Smooth muscle cell (in vitro differentiated cells): Measurements from ENCODE around the gene MS4A18. TPM values are rescaled to one million over a fixed set of nuclear protein-coding genes. Genes with fewer than 3 reads are reported as not detected.

ENCODE experiments used
- DNase-seq: peaks from one replicate; lab custom pipeline; 2025; ENCODE audit not compliant: unreplicated experiment; lab: John Stamatoyannopoulos, UW
- H2AFZ ChIP-seq: fragments of 200-600 bp; sonication (generic); 2 replicates; pipeline ENCODE4 v1.6.0; 2016; ENCODE audit warnings: antibody characterized with exemption, low read depth, mild to moderate bottlenecking
- H3F3A ChIP-seq: fragments of 200-600 bp; sonication (generic); 2 replicates; pipeline ENCODE4 v1.6.0; 2017; ENCODE audit warnings: antibody characterized with exemption, low read depth
- H3K27ac ChIP-seq: fragments of 200-600 bp; sonication (generic); 2 replicates; pipeline ENCODE4 v1.5.1; 2016; ENCODE audit warnings: low read depth, mild to moderate bottlenecking
- H3K27me3 ChIP-seq: fragments of 200-600 bp; sonication (generic); 2 replicates; pipeline ENCODE4 v1.6.1; 2016; ENCODE audit warnings: low read depth, mild to moderate bottlenecking
- H3K36me3 ChIP-seq: fragments of 200-600 bp; sonication (generic); 2 replicates; pipeline ENCODE4 v1.5.1; 2016; ENCODE audit warnings: low read depth
- H3K4me1 ChIP-seq: fragments of 200-600 bp; sonication (generic); 2 replicates; pipeline ENCODE4 v1.5.1; 2016; ENCODE audit warnings: low read depth
- H3K4me2 ChIP-seq: fragments of 200-600 bp; sonication (generic); 2 replicates; pipeline ENCODE4 v1.6.0; 2016; ENCODE audit warnings: mild to moderate bottlenecking
- H3K4me3 ChIP-seq: fragments of 200-600 bp; sonication (generic); 2 replicates; pipeline ENCODE4 v1.5.1; 2016; ENCODE audit warnings: mild to moderate bottlenecking
- H3K79me2 ChIP-seq: fragments of 200-600 bp; sonication (generic); 2 replicates; pipeline ENCODE4 v1.6.0; 2016; ENCODE audit warnings: low read depth, mild to moderate bottlenecking
- H3K9ac ChIP-seq: fragments of 200-600 bp; sonication (generic); 2 replicates; pipeline ENCODE4 v1.6.0; 2016; ENCODE audit warnings: low read depth
- H3K9me3 ChIP-seq: fragments of 200-600 bp; sonication (generic); replicated peaks from 2 replicates; pipeline ENCODE4 v1.5.1; 2016; ENCODE audit warnings: low read depth
- H4K20me1 ChIP-seq: fragments of 200-600 bp; sonication (generic); 2 replicates; pipeline ENCODE4 v1.6.0; 2016; ENCODE audit warnings: low read depth
- CTCF ChIP-seq: fragments of 200-600 bp; sonication (generic); IDR thresholded peaks from 2 replicates; pipeline ENCODE4 v1.5.1; 2017; ENCODE audit warnings: borderline replicate concordance, mild to moderate bottlenecking, antibody characterized with exemption; ENCODE audit not compliant: insufficient read depth, poor library complexity, severe bottlenecking
- whole genome bisulfite sequencing: methylation state at CpG from one replicate; pipeline ENCODE4 v1.1.7; 2016; ENCODE audit warnings: low lambda C conversion rate; 5-methylcytosine and 5-hydroxymethylcytosine counted together
- polyA plus RNA-seq: library from polyadenylated mRNA; unstranded; fragments of >200 nt; fragmentation: Nextera tagmentation; extraction: Ambion mirVana; gene quantifications from 2 replicates; pipeline ENCODE4 v1.2.1, GENCODE V29; 2016
- total RNA-seq: library from RNA; depleted of rRNA; stranded (reverse); fragments of >200 nt; gene quantifications from 2 replicates; pipeline ENCODE4 v1.2.3, GENCODE V29; 2014

MS4A18 gene
- total and polyA plus RNA-seq, 2 experiments from 2014 or later, result not detected

DNA sequence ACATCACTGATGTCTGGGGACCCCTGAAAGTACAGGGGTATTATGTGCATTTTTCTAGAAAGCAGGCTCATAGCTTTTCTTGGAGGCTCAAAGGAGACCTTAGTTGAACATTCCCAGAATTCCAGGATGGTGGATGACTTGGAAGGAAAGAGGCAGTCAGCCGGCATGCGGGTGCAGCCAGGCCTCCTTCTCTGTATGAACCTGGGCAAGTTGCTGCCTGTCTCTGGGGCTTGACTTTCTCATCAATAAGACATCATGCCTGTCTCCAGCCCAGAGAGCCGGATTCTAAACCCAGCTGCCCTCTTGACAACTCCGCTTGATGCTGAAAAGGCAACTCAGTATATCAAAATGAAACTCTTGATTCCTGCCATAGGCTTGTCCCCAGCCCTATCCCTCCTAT is 44.8 kb downstream of the MS4A18 start:
- H2AFZ ChIP-seq, result no peak overlapping the region
- WGBS, result 83% methylated on average over 4 of the region's 4 CpGs

GRCh38 chr11:60769811-60770210 is 45.3 kb downstream of the MS4A18 start:
- no peak for DNase-seq
- Histone ChIP-seq H3K9ac (no peak overlapping the region), H3K79me2 (no peaks in the 10 kb centered on the region), H3F3A (no peaks in the 10 kb centered on the region), H3K27me3 (no peaks in the 10 kb centered on the region), H3K4me1 (no peaks in the 10 kb centered on the region), H2AFZ (no peak overlapping the region), H3K36me3 (no peaks in the 10 kb centered on the region), H3K9me3 (no peaks in the 10 kb centered on the region), H4K20me1 (no peaks in the 10 kb centered on the region), H3K4me3 (no peak overlapping the region), H3K4me2 (no peak overlapping the region), H3K27ac (no peak overlapping the region)
- 85% methylated on average over 11 of the region's 11 CpGs for WGBS
- TF ChIP-seq CTCF, result no peak

More for the DNA sequence above, 44.8 kb downstream of the MS4A18 start:
- H3F3A ChIP-seq, result no peaks in the 10 kb centered on the region
- no peak overlapping the region for H3K4me3 ChIP-seq
- no peaks in the 10 kb centered on the region for H3K27me3 ChIP-seq
- no peak for DNase-seq
- no peaks in the 10 kb centered on the region for H3K4me1 ChIP-seq
- no peaks in the 10 kb centered on the region for H3K36me3 ChIP-seq
- H3K9me3 ChIP-seq, result no peaks in the 10 kb centered on the region
- H3K79me2 ChIP-seq, result no peaks in the 10 kb centered on the region
- H4K20me1 ChIP-seq, result no peaks in the 10 kb centered on the region
- no peak overlapping the region for H3K4me2 ChIP-seq
- H3K27ac ChIP-seq, result no peak overlapping the region
- TF ChIP-seq CTCF, result no peak
- H3K9ac ChIP-seq, result no peak overlapping the region

- Histone ChIP-seq H3K79me2 (no peaks in the 10 kb centered on the region), H3K27me3 (no peaks in the 10 kb centered on the region), H3K4me1 (no peaks in the 10 kb centered on the region), H3K4me3 (no peak overlapping the region), H3K27ac (no peak overlapping the region), H3K4me2 (no peak overlapping the region), H2AFZ (no peak overlapping the region), H3F3A (no peaks in the 10 kb centered on the region), H3K9ac (no peak overlapping the region), H3K36me3 (no peaks in the 10 kb centered on the region), H4K20me1 (no peaks in the 10 kb centered on the region), H3K9me3 (no peaks in the 10 kb centered on the region)
- TF ChIP-seq CTCF, result no peak
- WGBS, result 90% methylated on average over 4 of the region's 4 CpGs
- DNase-seq, result no peak
Observed at GRCh38 chr11:60771146-60771545, 46.6 kb downstream of the MS4A18 start.

DNA sequence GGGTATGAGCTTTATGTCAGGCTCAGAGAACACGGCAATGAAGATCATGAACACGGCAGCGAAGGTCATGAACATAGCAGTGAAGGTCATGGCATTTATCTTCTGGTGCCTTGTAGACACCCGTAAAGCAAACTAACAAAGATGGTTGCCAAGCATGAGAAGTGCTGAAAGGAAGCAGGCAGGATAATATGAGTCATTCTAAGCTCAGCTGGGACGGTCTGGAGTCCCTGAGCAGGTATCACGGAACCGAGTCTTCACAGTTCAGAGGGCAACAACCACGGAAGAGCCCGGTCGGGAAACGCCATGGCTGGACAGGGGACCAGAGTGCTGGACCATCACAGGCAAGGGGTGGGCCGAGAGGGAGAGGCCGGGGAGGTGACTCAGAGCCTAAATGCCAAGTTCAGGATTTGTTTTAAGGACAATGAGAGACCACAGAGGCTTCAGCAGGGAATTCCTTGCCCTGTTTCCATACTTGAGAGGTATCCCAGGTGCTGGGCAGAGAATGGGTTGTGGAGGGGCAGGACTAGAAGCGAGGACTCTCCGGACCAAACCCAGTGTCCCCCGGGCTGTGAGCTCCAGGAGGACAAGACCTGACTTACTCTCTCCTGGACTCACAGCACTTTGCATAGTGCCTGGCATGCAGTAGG is 47.5 kb downstream of the MS4A18 start:
- H3K4me1 ChIP-seq, result no peaks in the 10 kb centered on the region
- no peak for TF ChIP-seq CTCF
- no peaks in the 10 kb centered on the region for H3K27me3 ChIP-seq
- no peaks in the 10 kb centered on the region for H3K9me3 ChIP-seq
- no peak overlapping the region for H3K27ac ChIP-seq
- H3K36me3 ChIP-seq, result no peaks in the 10 kb centered on the region
- H3K4me2 ChIP-seq, result no peak overlapping the region
- no peak overlapping the region for H2AFZ ChIP-seq
- no peaks in the 10 kb centered on the region for H4K20me1 ChIP-seq
- WGBS, result 79% methylated on average over 16 of the region's 16 CpGs
- no peak overlapping the region for H3K4me3 ChIP-seq
- no peaks in the 10 kb centered on the region for H3K79me2 ChIP-seq
- H3F3A ChIP-seq, result no peaks in the 10 kb centered on the region
- H3K9ac ChIP-seq, result no peak overlapping the region
- DNase-seq, result no peak
